NCI-H460 (cell line): ENCODE data around the gene ATCAY. TPM values are rescaled to one million over a fixed set of nuclear protein-coding genes. Genes with fewer than 3 reads are reported as not detected.

ENCODE experiments used
- DNase-seq: peaks from one replicate; pipeline ENCODE4 v3.0.0-alpha.2; 2016; ENCODE audit warnings: low read depth; ENCODE audit errors: extremely low read depth
- polyA plus RNA-seq: library from polyadenylated mRNA; depleted of rRNA; stranded (reverse); fragments of >200 nt; gene quantifications from 2 replicates; pipeline ENCODE4 v1.2.3, GENCODE V29; 2014; cell fraction: nucleus; rRNA removed
- total RNA-seq: library from RNA; depleted of rRNA; stranded (reverse); fragments of >200 nt; shearing (Covaris generic); gene quantifications from 2 replicates; pipeline ENCODE4 v1.2.3, GENCODE V29; 2014; rRNA removed

ATCAY gene, protein sequence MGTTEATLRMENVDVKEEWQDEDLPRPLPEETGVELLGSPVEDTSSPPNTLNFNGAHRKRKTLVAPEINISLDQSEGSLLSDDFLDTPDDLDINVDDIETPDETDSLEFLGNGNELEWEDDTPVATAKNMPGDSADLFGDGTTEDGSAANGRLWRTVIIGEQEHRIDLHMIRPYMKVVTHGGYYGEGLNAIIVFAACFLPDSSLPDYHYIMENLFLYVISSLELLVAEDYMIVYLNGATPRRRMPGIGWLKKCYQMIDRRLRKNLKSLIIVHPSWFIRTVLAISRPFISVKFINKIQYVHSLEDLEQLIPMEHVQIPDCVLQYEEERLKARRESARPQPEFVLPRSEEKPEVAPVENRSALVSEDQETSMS
- not detected in 2 replicates for total RNA-seq
- not detected in 2 replicates for polyA plus RNA-seq

DNA sequence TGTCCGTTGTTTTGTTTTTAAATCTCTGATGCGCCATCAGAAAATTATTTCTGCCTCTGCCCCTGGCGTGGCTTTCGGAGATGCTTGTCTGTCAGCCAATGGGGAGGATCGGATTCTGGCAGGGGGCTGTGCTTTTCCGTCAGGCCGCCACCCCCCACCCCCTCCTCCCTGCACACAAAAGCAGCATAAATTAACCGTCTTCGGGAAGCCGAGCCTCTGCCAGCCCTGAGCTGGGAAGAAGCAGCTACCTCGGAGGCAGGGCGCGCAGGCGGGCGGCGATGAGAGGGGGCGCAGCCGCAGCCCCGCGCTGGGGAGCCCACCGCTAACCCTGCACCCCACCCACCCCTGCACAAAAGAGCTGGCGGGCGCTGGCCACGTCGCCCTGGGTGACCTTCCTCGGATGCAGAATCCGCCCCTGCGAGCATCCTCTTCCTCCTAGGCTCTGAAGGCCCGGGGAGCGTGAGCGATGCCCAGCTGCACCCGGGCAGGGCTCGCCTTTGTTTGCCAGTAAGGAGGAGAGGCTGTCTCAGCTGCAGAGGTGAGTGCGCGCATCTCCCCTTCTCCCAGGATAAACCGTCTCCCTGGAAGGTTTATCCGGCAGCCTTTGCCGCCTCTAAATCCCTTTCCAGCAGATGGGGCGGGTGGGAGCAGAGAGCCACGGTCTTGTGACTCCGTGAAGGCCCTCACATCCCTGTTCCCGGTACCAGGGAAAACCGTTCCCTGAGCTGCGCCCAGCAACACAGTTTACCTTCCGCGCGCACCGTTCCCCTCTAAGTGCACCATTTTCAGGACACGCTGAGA is at the start of gene ATCAY:
TSS of gene ATCAY (plus strand) at position 215 of the 801 bp plus-strand sequence. CDS start 5,083 bp downstream, outside the sequence.
- no peak for DNase-seq

DNA sequence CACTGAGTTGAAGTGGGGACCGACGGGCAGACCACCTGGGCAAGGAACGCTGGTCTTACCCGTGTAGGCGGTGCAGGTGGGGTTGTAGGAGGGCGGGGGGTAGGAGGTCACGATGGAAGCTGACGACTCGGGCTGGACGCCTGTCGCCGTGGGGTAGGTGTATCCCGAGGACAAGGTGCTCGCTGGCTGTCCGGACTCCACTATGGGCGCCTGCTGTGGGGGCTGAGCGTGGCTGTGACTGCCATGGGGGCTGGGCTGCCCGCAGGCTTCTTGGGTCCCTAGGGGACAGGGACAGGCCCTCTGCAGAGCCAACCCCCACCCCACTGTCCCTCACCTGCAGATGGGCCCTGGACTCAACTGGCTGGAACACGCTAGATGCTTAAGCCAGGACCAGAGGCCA is 48.9 kb upstream of the ATCAY start:
- no peak for DNase-seq

DNA sequence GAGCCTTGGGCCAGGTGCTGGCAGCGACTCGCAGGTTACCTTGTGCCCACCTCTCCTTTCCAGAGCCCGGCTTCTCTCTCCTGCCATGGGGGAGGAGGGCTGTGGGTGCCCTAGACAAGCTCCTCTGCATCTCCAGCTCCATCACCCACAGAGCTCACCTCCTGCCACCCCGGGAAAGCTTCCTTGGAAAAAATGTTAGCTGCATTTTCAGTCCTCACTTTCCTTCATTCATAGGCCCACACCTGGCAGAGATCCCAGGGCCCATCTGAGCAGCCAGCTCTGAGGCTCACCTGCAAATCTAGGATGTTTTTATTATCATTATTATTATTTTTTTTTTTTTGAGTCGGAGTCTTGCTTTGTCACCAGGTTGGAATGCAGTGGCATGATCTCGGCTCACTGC is 48.5 kb upstream of the ATCAY start:
- no peak for DNase-seq

DNA sequence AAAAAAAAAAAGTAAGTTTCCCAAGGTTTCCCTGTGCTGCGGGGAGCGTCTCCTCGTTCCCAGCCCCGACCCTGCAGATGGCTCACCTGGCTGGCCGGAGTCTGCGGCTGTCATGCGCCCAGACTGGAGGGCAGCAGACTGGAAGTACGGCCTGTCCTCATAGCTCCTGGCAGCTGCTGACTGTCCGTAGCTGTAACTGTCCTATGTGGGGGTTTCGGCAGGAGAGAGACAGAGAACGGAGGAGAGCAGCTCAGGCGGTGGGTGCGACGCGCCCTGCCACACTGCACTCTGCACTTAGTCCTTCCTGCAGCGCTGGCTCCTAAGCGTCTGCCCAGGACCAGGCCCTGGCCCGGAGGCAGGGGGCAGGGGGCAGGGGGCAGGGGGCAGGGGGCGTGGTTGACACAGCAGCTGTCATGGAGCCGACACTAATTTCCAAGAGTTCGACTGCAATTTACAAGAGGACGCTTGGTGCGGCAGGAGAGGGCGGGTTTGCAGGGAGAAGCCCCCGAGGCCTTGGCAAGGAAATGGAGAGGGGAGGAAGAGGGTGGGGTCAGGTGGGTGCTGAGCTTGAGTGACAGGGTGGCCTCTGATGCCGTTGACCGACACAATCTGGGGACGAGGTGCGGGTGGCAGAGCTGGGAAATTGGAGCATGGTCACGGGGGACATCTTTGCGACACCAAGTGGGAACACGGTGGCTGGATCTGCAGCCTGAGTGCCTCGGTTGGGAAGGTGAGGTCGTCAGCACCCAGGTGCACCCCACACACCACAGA is 46.7 kb upstream of the ATCAY start:
- DNase-seq, result no peak

DNA sequence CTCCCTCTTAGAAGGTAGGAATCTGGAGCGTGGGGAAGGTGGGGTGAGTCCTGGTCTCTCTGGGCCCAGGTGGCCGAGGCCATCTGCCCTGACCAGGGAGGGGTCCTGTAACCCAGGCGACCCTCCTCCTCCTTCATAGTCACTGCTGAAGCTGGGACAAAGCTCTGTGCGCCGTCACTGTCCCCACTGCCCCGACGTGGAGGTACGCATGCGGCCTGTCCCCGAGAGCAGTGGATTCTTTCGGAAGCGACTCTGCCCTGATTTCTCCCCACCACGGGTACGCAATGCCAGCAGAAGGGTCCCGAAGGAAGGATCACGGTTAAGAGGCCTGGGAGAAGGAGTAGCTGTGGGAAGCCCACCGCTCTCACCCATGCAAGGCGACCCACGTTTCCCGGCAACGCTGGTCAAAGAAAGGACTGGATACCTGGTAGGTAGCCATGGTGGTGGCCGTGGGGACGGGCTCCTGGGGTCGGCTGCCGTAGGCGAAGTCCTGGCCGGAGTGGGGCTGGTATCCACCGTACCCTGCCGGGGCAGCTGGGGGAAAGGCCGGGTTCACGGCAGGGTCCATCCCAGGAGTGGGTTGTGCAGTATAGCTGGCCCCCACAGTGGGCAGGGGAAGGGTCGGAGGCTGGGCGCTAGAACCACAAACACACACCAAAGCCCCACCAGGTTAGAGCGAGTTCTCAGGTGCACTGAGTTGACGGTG is 46.0 kb upstream of the ATCAY start:
- no peak for DNase-seq

DNA sequence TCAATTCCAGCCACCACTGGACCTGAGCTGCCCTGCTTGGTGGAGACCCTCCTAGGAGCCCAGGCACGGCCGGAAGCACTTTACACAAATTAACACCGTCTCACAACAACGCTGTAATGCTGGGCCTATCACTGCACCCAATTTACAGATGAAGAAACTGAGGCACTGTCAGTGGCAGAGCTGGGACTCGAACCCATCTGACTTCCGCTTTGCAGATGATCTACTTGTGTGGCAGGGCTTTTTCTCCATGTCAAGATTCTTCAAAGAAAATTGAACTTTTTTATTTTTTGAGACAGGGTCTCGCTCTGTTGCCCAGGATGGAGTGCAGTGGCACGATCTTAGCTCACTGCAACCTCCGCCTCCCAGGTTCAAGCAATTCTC is 45.4 kb upstream of the ATCAY start:
- no peak for DNase-seq

DNA sequence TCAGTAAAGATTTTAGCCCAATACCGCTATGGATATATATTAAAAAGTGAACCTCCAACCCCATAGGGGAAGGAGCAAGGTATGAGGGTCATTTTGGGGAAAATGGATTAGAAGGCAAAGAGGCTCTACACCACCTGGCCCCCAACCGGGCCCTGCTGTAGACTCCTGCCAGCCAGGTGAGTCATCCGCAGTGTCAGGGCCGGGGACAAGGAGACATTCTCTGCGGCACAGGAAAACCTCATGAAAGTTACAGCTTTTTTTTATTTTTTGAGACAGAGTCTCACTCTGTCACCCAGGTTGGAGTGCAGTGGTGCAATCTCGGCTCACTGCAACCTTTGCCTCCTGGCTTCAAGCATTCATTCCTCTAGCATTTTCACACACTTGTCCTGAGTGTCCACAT is 43.6 kb upstream of the ATCAY start:
- DNase-seq, result no peak

DNA sequence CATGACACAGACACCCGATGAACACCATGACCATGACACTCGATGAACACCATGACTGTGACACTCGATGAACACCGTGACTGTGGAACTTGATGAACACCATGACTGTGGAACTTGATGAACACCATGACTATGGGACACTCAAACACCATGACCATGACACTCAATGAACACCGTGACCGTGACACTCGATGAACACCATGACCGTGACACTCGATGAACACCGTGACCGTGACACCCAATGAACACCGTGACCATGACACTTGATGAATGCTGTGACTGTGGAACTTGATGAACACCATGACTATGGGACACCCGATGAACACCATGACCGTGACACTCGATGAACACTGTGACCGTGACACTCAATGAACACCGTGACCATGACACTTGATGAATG is 43.2 kb upstream of the ATCAY start:
- no peak for DNase-seq

DNA sequence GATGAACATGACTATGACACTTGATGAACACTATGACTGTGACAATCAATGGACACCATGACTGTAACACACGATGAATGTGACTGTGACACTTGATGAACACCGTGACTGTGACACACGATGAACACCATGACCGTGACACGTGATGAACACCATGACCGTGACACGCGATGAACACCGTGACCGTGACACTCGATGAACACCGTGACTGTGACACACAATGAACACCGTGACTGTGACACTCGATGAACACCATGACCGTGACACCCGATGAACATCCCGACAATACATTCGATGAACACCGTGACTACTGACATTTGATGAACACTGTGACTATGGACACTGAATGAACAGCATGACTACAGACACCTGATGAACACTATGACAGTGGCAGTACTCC is 42.6 kb upstream of the ATCAY start:
- DNase-seq, result no peak

DNA sequence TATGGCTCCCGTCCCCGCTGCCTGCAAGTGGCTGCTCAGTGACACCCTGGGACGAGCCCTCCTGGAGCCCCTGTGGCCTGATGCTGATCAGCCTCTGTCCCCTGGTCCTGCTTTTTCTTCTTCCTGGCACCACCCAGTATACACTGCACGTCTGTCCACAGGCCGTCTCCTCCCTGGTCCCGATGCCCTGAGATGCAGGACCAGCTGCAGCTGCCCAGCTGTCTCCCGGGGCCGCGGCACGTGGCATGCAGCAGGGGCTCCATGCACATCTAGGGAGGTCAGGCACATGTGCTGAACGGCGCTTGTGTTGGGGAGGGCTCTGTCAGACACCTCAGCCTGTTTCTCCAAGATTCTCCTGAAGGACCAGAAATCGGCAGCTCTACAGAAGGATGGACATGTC is 41.8 kb upstream of the ATCAY start:
- no peak for DNase-seq

DNA sequence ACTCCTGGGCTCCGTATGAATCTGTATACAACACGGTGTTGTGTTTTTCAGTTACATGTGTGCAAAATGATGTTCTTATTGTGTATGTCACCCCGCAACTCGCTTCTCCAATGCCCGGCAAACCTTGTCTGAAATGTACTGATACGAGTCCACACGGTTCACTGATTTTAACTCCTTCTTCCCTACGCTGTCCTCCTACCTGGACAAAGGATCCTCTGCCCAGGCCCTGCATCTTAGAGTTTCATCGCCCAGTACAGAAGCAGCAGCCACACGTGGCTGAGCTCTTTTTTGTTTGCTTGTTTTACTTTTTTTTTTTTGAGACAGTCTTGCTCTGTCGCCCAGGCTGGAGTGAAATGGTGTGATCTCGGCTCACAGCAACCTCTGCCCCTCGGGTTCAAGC is 40.5 kb upstream of the ATCAY start:
- DNase-seq, result no peak

DNA sequence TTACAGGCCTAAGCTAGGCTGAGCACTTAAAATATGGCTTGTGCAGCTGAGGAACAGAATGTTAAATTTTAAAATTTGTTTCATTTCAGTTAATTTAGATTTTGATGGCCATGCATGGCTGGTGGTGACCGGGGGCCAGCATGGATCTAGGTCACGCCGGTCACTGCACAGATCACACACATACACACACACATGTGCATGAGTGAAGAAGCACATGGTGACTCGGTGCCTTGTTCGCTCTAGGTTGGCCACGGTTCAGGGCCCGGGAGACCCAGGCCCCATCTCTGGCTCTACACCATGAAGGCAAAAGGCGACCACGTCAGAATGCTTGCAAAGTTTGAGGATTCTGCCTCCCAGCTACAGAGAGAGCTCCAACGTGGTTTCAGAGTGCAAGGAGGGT is 39.7 kb upstream of the ATCAY start:
- DNase-seq, result no peak

DNA sequence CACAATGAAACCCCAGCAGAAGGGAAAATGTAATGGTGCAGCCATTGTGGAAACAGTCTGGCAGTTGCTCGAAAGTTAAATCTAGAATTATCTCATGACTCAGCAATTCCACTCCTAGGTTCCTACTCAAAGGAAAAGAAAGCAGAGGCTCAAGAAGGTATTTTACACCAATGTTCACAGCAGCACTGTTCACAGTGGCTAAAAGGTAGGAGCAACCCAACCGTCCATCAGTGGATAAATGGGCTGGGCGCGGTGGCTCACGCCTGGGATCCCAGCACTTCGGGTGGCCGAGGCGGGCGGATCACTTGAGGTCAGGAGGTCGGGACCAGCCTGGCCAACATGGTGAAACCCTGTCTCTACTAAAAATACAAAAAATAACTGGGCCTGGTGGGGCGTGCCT is 37.5 kb upstream of the ATCAY start:
- no peak for DNase-seq

DNA sequence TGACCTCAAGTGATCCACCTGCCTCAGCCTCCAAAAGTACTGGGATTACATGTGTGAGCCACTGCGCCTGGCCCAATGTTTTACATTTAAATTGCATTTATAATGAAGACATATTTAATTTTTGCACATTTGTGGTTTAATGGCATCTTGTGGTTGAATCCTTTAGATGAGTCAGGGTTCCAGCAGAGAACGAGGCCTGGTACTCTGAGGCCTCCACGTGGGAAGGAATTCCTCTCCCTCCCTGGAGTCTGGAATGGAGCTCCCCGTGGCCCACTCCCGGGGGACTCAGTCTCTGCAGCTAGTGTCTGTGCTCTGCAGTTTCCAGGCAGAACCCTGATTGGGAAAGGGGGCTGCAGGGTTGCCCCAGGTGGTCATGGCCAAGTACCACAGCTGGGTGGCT is 35.9 kb upstream of the ATCAY start:
- DNase-seq, result no peak

DNA sequence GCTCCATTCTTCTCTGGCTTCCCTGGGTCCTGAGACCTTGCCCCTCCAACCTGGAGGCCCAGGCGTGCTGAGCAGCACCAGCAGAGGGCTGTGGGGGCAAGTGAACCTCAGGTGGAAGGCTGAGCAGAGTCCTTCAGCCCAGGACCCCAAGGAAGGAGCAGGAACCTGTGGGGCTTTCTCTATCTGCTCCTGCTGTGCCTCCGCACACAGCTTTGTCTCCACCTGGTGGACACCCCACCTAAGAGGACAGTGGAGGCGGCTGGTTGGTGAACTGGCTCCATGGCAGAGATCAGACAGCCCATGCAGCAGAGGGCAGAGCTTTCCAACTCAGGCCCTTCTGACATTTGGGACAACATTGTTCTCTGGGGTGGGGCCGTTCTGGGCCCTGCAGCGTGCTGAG is 31.4 kb upstream of the ATCAY start:
- no peak for DNase-seq

DNA sequence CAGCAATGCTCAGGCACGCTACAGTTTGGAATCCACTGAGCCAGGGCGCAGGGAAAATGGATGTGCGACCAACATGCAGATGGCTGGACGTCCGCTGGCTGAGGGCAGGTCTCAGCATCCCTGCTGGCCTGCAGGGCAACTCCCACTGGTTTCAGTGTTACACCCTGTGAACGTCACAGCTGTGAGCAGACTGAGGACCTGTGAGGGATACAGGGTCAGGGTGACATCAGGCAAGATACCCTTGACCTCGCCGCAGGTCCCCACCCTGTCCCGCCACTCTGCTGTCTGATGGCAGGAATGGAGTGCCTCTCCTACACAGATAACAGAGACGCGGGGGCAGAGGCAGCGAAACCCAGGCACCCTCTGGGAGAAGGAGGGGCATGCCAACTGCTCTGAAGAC is 30.7 kb upstream of the ATCAY start:
- no peak for DNase-seq

DNA sequence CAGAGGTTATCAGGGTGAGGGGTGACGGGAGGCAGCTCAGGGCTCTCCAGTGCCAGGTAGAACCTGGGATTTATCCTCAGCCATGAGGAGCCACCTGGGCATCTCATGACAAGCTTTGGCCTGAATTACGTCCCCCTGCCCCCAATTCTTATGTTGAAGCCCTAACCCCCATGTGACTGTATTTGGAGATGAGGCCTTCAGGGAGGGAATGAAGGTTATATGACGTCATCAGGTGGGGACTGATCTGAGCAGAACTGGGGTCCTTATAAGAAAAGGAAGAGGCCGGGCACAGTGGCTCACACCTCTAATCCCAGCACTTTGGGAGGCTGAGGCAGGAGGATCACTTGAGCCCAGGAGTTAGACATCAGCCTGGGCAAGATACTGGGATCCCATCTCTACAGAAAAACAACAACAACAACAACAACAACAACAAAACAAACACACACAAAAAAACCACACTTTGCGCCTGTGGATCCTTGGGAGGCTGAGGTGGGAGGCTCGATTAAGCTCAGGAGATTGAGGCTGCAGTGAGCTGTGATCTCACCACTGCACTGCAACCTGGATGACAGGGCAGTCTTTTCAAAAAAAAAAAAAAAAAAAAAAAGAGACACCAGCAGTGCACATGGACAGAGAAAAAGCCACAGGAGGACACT is 30.0 kb upstream of the ATCAY start:
- no peak for DNase-seq

DNA sequence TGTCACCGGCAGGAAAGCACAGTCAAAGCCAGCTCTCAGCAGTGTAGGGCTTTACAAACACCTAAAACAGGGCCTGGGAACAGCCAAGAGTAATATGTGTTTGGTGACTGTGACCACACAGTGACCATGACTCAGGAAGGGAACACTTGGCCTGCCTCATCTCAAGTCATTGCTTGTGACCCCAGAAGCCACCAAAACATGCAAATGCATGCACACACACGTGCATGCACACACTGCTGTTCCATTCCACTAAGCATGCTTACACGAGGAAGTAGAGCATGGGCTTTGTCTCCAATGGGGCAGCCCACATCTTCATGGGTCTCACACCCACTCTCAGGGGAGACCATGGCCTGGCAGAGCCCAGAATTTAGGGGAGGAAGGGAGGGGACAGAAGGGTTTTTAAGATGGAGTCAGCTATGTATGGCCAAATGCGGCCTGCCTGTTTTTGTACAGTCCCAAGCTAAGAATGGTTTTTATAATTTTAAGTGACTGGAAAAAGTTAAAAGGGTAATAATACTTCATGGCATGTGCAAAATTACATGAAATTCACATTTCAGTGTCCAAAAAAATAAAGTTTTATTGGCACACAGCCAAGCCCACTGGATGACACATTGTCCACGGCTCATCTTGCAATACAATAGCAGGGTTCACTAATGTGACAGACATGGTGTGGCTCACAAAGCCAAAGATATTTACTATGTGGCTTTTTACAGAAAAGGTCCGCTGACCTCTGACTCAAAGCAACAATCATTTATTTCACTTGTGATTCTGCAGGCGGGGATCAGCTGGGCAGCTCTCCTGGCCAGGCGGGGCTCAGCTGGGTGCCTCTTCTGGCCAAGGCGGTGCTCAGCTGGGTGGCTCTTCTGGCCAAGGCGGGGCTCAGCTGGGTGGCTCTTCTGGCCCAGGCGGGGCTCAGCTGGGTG is 29.0 kb upstream of the ATCAY start:
- DNase-seq, result no peak

DNA sequence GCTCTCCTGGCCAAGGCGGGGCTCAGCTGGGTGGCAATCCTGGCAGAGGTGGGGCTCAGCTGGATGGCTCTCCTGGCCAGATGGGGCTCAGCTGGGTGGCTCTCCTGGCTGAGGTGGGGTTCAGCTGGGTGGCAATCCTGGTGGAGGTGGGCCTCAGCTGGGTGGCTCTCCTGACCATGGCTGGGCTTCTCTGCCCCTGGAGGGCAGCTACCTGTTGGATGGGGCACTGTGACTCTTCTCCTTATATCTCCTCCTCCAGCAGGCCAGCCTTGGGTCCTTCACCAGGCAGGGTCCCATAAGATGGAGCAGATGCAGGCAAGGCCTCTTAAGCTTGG is 28.3 kb upstream of the ATCAY start:
- DNase-seq, result no peak
